HG03064 (cell line): ENCODE data around the gene TSPEAR.
"Not testable (repeated sequence)": the region's sequence is repeated elsewhere in the genome, so short reads cannot be mapped to it uniquely, and the experiment has no call there.

ENCODE experiments used
- ATAC-seq: cut with Tn5 transposase; IDR thresholded peaks from one replicate; pipeline ENCODE4 v1.9.1; 2021; ENCODE audit warnings: low read depth; ENCODE audit not compliant: unreplicated experiment

The TSPEAR gene

GRCh38 chr21:44703731-44704635, 7.4 kb downstream of the TSPEAR start:
- no peak for ATAC-seq

GRCh38 chr21:44702973-44703730, 8.2 kb downstream of the TSPEAR start:
- no peak for ATAC-seq

GRCh38 chr21:44702111-44702972, 9.0 kb downstream of the TSPEAR start:
- no peak for ATAC-seq

GRCh38 chr21:44701541-44701940, 9.8 kb downstream of the TSPEAR start:
- no peak for ATAC-seq

- ATAC-seq = no peak
These were observed 10.4 kb downstream of the TSPEAR start for GRCh38 chr21:44701023-44701400.

- no peak for ATAC-seq
These were observed 11.0 kb downstream of the TSPEAR start for GRCh38 chr21:44700101-44701022.

GRCh38 chr21:44699502-44700001, 11.8 kb downstream of the TSPEAR start:
- no peak for ATAC-seq

GRCh38 chr21:44697811-44698734, 13.3 kb downstream of the TSPEAR start:
- ATAC-seq = no peak

- ATAC-seq = not testable (repeated sequence)
These were observed 14.1 kb downstream of the TSPEAR start, which contains the start of gene KRTAP10-12 for GRCh38 chr21:44697172-44697810. KRTAP10-12 (plus strand) TSS chr21:44697172; CDS start chr21:44697202, 30 bp downstream.

- no peak for ATAC-seq
These were observed 14.8 kb downstream of the TSPEAR start for GRCh38 chr21:44696572-44696971.

GRCh38 chr21:44695641-44696040, 15.7 kb downstream of the TSPEAR start:
- ATAC-seq = no peak

GRCh38 chr21:44695184-44695583, 16.2 kb downstream of the TSPEAR start:
- no peak for ATAC-seq

- no peak for ATAC-seq
These were observed 16.6 kb downstream of the TSPEAR start for GRCh38 chr21:44694776-44695175.

GRCh38 chr21:44692798-44693512, 18.4 kb downstream of the TSPEAR start:
- ATAC-seq = no peak

- no peak for ATAC-seq
These were observed 19.7 kb downstream of the TSPEAR start for GRCh38 chr21:44691686-44692085.

- ATAC-seq = not testable (repeated sequence)
These were observed 21.6 kb downstream of the TSPEAR start for GRCh38 chr21:44689740-44690139.

GRCh38 chr21:44687671-44688070, 23.7 kb downstream of the TSPEAR start:
- ATAC-seq = no peak
